LNCAP (cell line): ENCODE data around the gene CCM2.

Experiments
- TF ChIP-seq, protein P1 (sequence below): fragments of 450-650 bp; IDR thresholded peaks from 2 replicates; pipeline ENCODE4 v1.5.1; 2017; ENCODE audit warnings: mild to moderate bottlenecking

Gene CCM2

DNA sequence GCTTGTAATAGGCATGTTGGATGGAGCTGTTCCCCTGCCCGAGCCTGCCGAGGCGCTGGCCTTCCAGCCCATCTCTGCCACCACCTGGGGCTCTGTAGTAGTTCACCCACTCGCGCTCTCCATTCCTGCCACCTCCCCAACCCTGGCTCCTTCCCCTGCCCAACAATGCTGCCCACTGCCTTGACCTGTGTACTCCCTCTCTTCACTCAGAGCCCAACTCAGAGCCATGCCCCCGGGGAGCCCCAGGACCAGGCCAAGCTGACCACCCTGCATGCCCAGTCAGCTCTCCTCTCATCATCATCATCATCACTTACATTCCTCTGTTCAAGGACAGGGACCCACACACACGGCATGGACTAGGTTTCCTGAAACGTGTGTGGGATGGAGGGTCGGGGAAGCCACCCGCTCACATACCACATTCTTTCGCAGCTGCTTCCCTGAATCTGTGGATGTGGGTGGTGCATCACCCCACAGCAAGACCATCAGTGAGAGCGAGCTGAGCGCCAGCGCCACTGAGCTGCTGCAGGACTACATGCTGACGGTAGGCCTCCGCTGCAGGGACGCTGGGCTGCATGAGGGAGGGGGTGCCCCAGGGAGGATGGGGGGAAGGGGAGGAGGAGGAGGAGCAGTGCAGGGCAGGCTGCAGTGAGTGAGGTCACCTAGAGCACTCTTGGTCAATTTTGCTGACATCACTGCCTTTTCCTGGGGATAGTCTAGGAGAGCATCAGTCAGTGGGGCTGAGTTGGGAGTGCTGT is 73.2 kb downstream of the CCM2 start:
- TF ChIP-seq, protein P1, sequence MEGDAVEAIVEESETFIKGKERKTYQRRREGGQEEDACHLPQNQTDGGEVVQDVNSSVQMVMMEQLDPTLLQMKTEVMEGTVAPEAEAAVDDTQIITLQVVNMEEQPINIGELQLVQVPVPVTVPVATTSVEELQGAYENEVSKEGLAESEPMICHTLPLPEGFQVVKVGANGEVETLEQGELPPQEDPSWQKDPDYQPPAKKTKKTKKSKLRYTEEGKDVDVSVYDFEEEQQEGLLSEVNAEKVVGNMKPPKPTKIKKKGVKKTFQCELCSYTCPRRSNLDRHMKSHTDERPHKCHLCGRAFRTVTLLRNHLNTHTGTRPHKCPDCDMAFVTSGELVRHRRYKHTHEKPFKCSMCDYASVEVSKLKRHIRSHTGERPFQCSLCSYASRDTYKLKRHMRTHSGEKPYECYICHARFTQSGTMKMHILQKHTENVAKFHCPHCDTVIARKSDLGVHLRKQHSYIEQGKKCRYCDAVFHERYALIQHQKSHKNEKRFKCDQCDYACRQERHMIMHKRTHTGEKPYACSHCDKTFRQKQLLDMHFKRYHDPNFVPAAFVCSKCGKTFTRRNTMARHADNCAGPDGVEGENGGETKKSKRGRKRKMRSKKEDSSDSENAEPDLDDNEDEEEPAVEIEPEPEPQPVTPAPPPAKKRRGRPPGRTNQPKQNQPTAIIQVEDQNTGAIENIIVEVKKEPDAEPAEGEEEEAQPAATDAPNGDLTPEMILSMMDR, result no peak

DNA sequence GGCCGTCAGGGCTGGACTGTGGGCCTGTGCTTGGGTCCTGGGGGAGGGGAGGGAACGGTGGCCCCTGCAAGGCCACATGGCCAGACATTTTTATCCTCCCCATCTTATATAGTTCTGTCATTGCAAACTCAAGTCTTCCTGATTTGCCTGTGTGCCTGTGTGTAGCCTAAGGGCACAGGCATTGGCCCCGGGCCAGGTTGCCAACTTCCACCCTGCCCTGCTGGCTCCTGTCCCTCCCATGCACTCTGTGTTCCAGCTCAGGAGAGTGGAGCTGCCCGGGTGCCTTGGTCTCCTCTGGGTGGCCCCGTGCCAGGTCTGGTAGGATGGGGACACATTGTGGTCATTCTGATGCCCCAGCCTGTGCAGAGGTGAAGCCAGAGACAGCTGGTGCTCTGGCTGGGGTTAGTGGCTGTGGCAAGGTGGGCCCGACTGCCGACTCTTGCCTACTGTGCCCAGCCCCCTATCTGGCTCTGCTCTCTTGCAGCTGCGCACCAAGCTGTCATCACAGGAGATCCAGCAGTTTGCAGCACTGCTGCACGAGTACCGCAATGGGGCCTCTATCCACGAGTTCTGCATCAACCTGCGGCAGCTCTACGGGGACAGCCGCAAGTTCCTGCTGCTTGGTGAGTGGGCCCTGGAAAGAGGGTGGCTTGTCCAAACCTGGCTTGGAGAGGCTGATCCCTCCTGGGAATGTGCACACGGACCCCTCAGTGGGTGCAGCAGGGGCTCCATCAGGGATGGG is 74.0 kb downstream of the CCM2 start:
- TF ChIP-seq, protein P1, result no peak

DNA sequence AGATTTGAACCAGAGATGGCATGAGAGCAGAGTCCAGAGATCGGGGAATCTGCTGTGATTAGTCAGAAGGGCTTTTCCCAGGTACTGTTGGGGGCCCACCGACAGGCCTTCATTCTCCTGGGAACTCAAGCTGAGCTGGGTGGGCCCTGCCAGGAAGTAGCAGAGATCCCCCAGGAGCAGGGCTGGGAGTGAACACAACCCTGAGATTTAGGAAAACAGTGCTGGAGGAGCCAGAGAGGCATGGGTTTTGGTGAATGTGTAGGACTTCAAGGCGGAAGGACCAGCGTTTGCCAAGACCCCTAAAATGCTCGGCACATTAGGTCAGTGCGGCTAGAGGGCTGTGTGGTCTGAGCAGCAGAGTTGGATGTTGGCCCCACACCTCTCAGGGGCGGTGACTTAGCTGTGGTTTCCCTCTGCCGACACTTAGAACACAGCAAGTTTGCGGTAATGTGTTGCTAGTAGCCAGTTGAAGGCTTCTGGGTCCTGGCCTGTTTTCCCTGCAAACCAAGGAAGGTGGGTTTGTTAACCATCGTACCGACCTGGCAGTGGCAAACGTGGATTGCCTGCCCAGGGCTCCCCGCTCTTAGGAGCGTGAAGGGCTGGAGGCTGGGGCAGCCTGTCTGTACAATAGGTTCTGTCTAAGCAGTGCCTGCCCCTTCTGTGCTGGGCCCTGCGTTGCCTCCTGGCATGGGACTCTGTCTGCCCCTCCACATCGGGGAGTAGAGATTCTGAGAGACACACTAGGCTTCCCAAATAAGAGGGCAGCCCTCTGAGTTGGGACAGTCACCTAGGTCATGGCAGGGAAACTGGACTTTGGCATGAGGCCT is 74.7 kb downstream of the CCM2 start:
- TF ChIP-seq, protein P1, result no peak

DNA sequence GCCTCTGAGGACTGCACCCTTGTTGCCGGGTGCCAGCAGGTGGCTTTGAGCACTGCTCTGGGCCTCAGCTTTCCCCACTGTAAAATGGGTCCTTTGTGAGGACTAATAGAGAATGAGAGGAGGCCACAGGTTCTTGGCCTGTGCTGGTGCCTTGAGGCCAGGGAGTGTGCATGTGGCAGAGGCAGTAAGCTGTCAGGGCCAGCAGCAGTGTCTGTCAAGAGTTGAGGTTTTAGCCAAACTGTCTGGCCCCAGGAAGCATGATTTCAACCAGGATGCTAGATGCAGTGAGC is 75.3 kb downstream of the CCM2 start:
- TF ChIP-seq, protein P1, result no peak

DNA sequence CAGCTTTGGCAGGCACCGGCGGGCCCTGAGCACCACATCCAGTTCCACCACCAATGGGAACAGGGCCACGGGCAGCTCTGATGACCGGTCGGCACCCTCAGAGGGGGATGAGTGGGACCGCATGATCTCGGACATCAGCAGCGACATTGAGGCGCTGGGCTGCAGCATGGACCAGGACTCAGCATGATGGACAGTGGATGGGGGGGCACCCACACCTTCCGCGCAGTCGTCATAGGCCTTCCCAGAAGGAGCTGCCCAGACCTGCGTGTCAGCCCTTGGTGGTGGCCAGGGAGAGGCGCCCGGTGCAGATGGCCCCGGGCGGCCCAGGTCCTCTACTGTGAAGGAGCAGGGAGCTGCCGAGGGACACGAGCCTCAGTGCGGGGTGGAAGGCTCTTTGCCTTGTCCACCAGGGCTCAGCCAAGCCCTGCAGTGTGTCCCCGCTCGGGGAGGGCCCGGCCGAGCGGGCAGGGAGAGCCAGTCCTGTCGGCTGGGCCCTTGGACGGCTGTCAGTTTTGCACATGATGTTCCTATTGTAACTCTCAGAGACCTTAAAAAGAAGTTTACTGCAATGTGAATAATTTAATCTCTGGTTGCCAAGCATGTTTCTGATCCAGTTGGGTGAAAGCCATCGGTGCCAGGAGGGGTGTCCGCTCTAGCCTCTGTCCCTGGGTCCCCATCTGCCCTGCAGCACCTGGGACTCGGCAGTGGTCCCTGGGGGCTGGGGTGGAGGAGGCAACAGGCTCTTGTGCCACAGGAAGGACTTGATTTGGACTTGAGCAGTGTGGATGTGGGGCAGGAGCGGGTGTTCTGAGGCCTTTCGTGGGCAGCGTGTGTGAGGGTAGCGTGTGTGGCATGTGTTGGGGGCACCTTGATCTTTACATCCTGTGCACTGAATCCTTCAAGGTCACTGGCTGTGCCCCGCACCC is 76.1 kb downstream of the CCM2 start:
- TF ChIP-seq, protein P1, result no peak

DNA sequence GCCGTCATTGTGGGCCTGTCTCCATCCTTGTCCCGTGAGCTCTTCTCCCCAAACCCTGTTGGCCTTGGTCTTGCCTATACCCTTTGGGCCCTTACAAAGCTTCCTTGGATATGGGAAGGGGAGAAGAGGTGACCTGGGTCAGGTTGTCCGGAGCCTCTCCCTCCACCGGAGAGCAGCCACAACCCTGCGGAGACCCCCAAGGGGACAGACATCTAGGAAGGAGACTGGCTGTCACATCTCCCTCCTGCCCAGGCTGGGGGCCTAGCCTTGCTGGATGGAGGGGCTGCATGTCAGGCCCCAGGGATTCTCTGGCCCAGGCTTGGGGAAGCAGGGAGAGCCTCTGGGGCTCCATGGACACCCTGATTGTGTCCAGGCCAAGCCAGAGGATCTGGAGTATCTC is 76.9 kb downstream of the CCM2 start:
- TF ChIP-seq, protein P1, result no peak

DNA sequence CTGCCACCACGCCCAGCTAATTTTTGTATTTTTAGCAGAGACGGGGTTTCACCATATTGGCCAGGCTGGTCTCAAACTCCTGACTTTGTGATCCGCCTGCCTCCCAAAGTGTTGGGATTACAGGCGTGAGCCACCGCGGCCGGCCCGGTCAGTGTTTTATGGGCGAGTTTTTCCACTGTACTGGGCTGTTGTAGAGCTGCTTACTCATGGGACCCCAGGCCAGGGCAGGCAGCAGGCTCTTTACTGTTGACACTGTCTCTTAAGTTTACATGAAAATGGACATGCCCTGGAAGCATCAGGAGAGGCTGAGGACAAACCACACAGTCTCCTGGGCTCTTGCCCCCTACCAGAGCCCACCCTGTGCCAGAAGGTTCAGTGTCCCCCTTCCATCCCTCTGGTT is 77.6 kb downstream of the CCM2 start:
- TF ChIP-seq, protein P1, result no peak
